PC-9 (cell line): ENCODE results near the gene SPSB3. TPM values are rescaled to one million over a fixed set of nuclear protein-coding genes. Genes with fewer than 3 reads are reported as not detected.
"Not testable (repeated sequence)": the region's sequence is repeated elsewhere in the genome, so short reads cannot be mapped to it uniquely, and the experiment has no call there.

Source experiments
- BruUV-seq: library from RNA; stranded (reverse); fragments of 400-500 nt; replicated peaks from 2 replicates; lab custom pipeline; 2021; lab: Mats Ljungman, UMichigan
- CTCF ChIA-PET: fragments of 300-600 bp; sonication (Branson Sonifier 250); formaldehyde crosslinking; loops from one replicate; lab custom pipeline; 2022; ENCODE audit warnings: antibody characterized with exemption; lab: Charles Lee
- POLR2A ChIA-PET: fragments of 300-600 bp; sonication (Branson Sonifier 250); formaldehyde crosslinking; loops from one replicate; lab custom pipeline; 2022; ENCODE audit warnings: antibody characterized with exemption; ENCODE audit not compliant: unreplicated experiment; lab: Charles Lee
- DNase-seq, 2 experiments: peaks; one replicate each; pipeline versions ENCODE4 v3.0.0 to v3.0.0-alpha.2; 2015 to 2022; ENCODE audit warnings: mixed read lengths in 1 of 2
- H2AFZ ChIP-seq: fragments of 200-600 bp; sonication (generic); 2 replicates; pipeline ENCODE4 v1.8.1; 2017; ENCODE audit warnings: antibody characterized with exemption
- H3F3A ChIP-seq: fragments of 200-600 bp; sonication (generic); 2 replicates; pipeline ENCODE4 v1.8.1; 2017; ENCODE audit warnings: antibody characterized with exemption, mild to moderate bottlenecking, low read depth; ENCODE audit not compliant: insufficient read depth
- H3K27ac ChIP-seq: fragments of 200-600 bp; sonication (generic); 2 replicates; pipeline ENCODE4 v1.6.1; 2016; ENCODE audit warnings: mixed run types
- H3K27me3 ChIP-seq: fragments of 200-600 bp; sonication (generic); 2 replicates; pipeline ENCODE4 v1.6.1; 2016; ENCODE audit warnings: low read depth, mixed run types; ENCODE audit not compliant: insufficient read depth
- H3K36me3 ChIP-seq: fragments of 200-600 bp; sonication (generic); 2 replicates; pipeline ENCODE4 v1.6.1; 2016; ENCODE audit warnings: low read depth, mixed run types
- H3K4me1 ChIP-seq: fragments of 200-600 bp; sonication (generic); replicated peaks from 2 replicates; pipeline ENCODE4 v1.6.1; 2016; ENCODE audit warnings: mixed run types; ENCODE audit not compliant: insufficient read depth
- H3K4me2 ChIP-seq: fragments of 200-600 bp; sonication (generic); 2 replicates; pipeline ENCODE4 v1.6.1; 2017; ENCODE audit warnings: mixed run types
- H3K4me3 ChIP-seq: fragments of 200-600 bp; sonication (generic); 2 replicates; pipeline ENCODE4 v1.6.1; 2016; ENCODE audit warnings: mixed run types
- H3K79me2 ChIP-seq: fragments of 200-600 bp; sonication (generic); 2 replicates; pipeline ENCODE4 v1.6.1; 2017; ENCODE audit warnings: low read depth, mixed run types
- H3K9me2 ChIP-seq: fragments of 200-600 bp; sonication (generic); 2 replicates; pipeline ENCODE4 v1.8.1; 2017; ENCODE audit warnings: mild to moderate bottlenecking; ENCODE audit not compliant: insufficient read depth
- H3K9me3 ChIP-seq: fragments of 200-600 bp; sonication (generic); 2 replicates; pipeline ENCODE4 v1.8.1; 2016; ENCODE audit warnings: low read depth; ENCODE audit not compliant: insufficient read depth
- H4K20me1 ChIP-seq: fragments of 200-600 bp; sonication (generic); 2 replicates; pipeline ENCODE4 v1.8.1; 2017; ENCODE audit not compliant: insufficient read depth
- EZH2 ChIP-seq: fragments of 200-600 bp; sonication (generic); IDR thresholded peaks from 2 replicates; pipeline ENCODE4 v1.8.0; 2017; ENCODE audit warnings: antibody characterized with exemption, low read depth
- intact Hi-C: fragments of 100-400 bp; cut with micrococcal nuclease; formaldehyde crosslinking; loops from one replicate; pipeline ENCODE4 v1.10.0; 2022; ENCODE audit not compliant: unreplicated experiment
- total RNA-seq: library from RNA; stranded (reverse); gene quantifications from 2 replicates; pipeline ENCODE4 v1.2.3, GENCODE V29; 2021
- TF ChIP-seq, protein P1 (sequence below): fragments of 200-600 bp; sonication (generic); conservative IDR thresholded peaks from 2 replicates; pipeline ENCODE4 v1.6.1; 2017; ENCODE audit warnings: mixed run types, antibody characterized with exemption, mild to moderate bottlenecking, moderate library complexity

Gene SPSB3
- total RNA-seq, 1 experiment from 2014 or later: 58.2 TPM

DNA sequence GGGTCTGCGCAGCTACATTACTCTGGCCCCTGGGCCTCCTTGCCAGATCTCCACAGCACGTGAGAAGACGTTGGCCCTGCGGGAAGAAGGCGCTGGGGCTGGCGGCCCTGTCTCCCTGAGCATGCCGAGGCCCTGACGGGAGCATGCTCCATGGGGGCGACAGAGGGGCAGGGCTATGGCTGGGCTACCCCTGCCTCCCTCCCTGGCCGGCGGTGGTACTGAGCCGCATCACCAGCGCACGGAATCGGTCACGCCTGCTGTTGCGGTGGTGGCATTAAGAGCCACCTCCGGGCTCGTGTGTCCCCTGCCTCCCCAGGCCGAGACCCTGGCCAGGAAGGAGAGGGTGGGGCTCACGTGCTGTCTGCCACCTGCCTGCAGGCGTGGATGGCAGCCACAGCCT lies 48.2 kb downstream of the SPSB3 start:
- H3K9me2 ChIP-seq: no peaks in the 10 kb centered on the region
- H3K4me1 ChIP-seq: no peaks in the 10 kb centered on the region
- no peak overlapping the region for H3K27ac ChIP-seq
- no peak for DNase-seq
- no peaks in the 10 kb centered on the region for H3K9me3 ChIP-seq
- CTCF ChIA-PET: no interaction called here
- BruUV-seq: no TSS peak
- no peak for TF ChIP-seq EZH2
- TF ChIP-seq, protein P1, sequence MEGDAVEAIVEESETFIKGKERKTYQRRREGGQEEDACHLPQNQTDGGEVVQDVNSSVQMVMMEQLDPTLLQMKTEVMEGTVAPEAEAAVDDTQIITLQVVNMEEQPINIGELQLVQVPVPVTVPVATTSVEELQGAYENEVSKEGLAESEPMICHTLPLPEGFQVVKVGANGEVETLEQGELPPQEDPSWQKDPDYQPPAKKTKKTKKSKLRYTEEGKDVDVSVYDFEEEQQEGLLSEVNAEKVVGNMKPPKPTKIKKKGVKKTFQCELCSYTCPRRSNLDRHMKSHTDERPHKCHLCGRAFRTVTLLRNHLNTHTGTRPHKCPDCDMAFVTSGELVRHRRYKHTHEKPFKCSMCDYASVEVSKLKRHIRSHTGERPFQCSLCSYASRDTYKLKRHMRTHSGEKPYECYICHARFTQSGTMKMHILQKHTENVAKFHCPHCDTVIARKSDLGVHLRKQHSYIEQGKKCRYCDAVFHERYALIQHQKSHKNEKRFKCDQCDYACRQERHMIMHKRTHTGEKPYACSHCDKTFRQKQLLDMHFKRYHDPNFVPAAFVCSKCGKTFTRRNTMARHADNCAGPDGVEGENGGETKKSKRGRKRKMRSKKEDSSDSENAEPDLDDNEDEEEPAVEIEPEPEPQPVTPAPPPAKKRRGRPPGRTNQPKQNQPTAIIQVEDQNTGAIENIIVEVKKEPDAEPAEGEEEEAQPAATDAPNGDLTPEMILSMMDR: no peak
- H3K4me3 ChIP-seq: no peak overlapping the region
- POLR2A ChIA-PET: no interaction called here
- no peaks in the 10 kb centered on the region for H3K79me2 ChIP-seq
- H3F3A ChIP-seq: peaks cover 35% of the 10 kb centered on the region
- H2AFZ ChIP-seq: no peak overlapping the region
- no peaks in the 10 kb centered on the region for H4K20me1 ChIP-seq
- H3K4me2 ChIP-seq: no peak overlapping the region
- H3K27me3 ChIP-seq: no peaks in the 10 kb centered on the region
- intact Hi-C loops: no loop called here
- no peaks in the 10 kb centered on the region for H3K36me3 ChIP-seq

DNA sequence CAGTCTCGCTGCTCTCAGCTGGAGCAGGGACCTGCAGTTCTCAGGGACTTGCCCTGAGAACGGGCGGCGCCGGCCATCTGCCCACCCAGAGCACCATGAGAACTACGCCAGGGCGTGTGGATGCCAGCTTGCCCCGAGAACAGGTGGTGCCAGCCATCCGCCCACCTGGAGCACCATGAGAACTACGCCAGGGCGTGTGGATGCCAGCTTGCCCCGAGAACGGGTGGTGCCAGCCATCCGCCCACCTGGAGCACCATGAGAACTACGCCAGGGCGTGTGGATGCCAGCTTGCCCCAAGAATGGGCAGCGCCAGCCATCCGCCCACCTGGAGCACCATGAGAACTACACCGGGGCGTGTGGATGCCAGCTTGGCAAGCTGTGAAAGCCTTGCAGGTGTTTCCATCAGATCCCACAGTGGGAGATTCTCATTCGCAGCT lies 49.8 kb downstream of the SPSB3 start:
- H3K4me1 ChIP-seq, DNase-seq, BruUV-seq, H2AFZ ChIP-seq, H3K4me2 ChIP-seq, H3K27me3 ChIP-seq, H4K20me1 ChIP-seq, H3K9me3 ChIP-seq, H3K9me2 ChIP-seq, H3K4me3 ChIP-seq, H3K27ac ChIP-seq, H3K36me3 ChIP-seq, intact Hi-C loops, POLR2A ChIA-PET, H3K79me2 ChIP-seq: not testable (repeated sequence)
- H3F3A ChIP-seq: peaks cover 19% of the 10 kb centered on the region
- CTCF ChIA-PET: interaction anchor here (0.6 to 0.7 kb wide), 3 partner anchors 11 to 84 kb away, joined by 3 read pairs; no protein-coding TSS in a partner anchor

DNA sequence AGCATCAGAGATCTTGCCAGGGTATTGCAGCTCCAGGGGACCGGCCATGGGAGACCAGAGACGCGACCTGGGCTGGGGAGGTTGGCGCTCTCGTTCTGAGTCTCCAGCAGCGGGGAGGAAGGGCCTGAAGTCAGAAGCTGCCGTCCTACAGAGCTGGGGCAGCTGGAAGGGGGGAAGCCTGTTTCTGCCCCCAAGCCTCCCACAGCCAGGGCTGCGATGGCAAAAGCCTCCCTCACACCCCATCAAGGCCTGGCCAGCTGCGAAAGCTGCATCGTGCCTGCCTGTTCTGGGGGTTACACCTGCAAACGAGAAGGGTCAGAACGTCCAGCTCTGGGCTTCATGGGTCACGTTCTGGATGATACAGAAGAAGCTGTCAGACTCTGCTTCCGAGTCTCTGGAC lies 50.3 kb downstream of the SPSB3 start:
- Histone ChIP-seq H3K79me2 (no peaks in the 10 kb centered on the region), H2AFZ (no peak overlapping the region), H3F3A (peaks cover 17% of the 10 kb centered on the region), H3K9me3 (no peaks in the 10 kb centered on the region), H3K27me3 (no peaks in the 10 kb centered on the region), H3K9me2 (no peaks in the 10 kb centered on the region), H4K20me1 (no peaks in the 10 kb centered on the region), H3K4me2 (no peak overlapping the region), H3K4me1 (no peaks in the 10 kb centered on the region), H3K27ac (no peak overlapping the region), H3K4me3 (no peak overlapping the region), H3K36me3 (no peaks in the 10 kb centered on the region)
- TF ChIP-seq EZH2: no peak
- TF ChIP-seq, protein P1: no peak
- POLR2A ChIA-PET: no interaction called here
- no TSS peak for BruUV-seq
- DNase-seq: no peak
- CTCF ChIA-PET: interaction anchor here (0.6 kb wide), 1 partner anchor 12 kb away, joined by 3 read pairs; no protein-coding TSS in a partner anchor
- intact Hi-C loops: no loop called here

DNA sequence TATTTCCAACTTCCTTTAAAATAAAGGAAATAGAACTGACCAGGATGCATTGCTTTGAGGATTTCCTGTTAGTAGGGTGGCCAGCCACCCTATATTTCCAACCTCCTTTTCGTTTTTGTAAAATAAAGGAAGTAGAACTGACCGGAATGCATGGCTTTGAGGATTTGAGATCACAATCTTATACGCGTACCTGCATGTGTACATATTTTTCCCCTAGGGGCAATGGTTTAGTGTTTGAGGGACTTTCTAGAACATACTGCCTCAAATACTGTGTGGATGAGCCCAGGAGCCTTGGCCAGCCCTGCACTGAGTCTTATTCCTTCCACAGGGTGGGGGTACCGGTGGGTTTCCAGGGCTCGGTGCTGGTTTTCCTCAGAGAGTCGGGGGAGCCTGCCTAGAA lies 50.8 kb downstream of the SPSB3 start:
- TF ChIP-seq, protein P1: no peak
- TF ChIP-seq EZH2: no peak
- Histone ChIP-seq H3K27ac (no peak overlapping the region), H3K9me3 (no peaks in the 10 kb centered on the region), H3K36me3 (no peaks in the 10 kb centered on the region), H3K4me3 (no peak overlapping the region), H3K4me2 (no peak overlapping the region), H3K79me2 (no peaks in the 10 kb centered on the region), H3K27me3 (no peaks in the 10 kb centered on the region), H4K20me1 (no peaks in the 10 kb centered on the region), H3K9me2 (no peaks in the 10 kb centered on the region), H3F3A (peaks cover 17% of the 10 kb centered on the region), H2AFZ (no peak overlapping the region), H3K4me1 (no peaks in the 10 kb centered on the region)
- ChIA-PET POLR2A (no interaction called here), CTCF (no interaction called here)
- BruUV-seq: no TSS peak
- no peak for DNase-seq
- intact Hi-C loops: no loop called here
